Effector memory CD4-positive, alpha-beta T cell (primary cell): ENCODE results near the gene SLC25A39.

Experiments
- DNase-seq, 3 donors: peaks; one replicate each; pipeline ENCODE4 v3.0.0-alpha.2; 2020
- H3K27ac ChIP-seq: 2 replicates; pipeline ENCODE4 v1.7.0; 2013; ENCODE audit warnings: mild to moderate bottlenecking, low read length, moderate library complexity; ENCODE audit not compliant: insufficient read depth, poor library complexity, severe bottlenecking
- H3K27me3 ChIP-seq: replicated peaks from 2 replicates; pipeline ENCODE4 v1.7.0; 2013; ENCODE audit warnings: mild to moderate bottlenecking, low read length; ENCODE audit not compliant: insufficient read depth, control insufficient read depth, poor library complexity, severe bottlenecking
- H3K36me3 ChIP-seq: 2 replicates; pipeline ENCODE4 v1.7.0; 2013; ENCODE audit warnings: mild to moderate bottlenecking, low read length, moderate library complexity; ENCODE audit not compliant: control insufficient read depth, insufficient read depth
- H3K4me1 ChIP-seq: 2 replicates; pipeline ENCODE4 v1.7.0; 2013; ENCODE audit warnings: low read length, mild to moderate bottlenecking; ENCODE audit not compliant: control insufficient read depth, insufficient read depth, poor library complexity, severe bottlenecking
- H3K4me3 ChIP-seq: 2 replicates; pipeline ENCODE4 v1.7.0; 2013; ENCODE audit warnings: low read length, low read depth, mild to moderate bottlenecking; ENCODE audit not compliant: insufficient read depth, poor library complexity, severe bottlenecking
- H3K9me3 ChIP-seq: 2 replicates; pipeline ENCODE4 v1.7.0; 2013; ENCODE audit warnings: mild to moderate bottlenecking, low read length, moderate library complexity; ENCODE audit not compliant: control insufficient read depth

The SLC25A39 gene

DNA sequence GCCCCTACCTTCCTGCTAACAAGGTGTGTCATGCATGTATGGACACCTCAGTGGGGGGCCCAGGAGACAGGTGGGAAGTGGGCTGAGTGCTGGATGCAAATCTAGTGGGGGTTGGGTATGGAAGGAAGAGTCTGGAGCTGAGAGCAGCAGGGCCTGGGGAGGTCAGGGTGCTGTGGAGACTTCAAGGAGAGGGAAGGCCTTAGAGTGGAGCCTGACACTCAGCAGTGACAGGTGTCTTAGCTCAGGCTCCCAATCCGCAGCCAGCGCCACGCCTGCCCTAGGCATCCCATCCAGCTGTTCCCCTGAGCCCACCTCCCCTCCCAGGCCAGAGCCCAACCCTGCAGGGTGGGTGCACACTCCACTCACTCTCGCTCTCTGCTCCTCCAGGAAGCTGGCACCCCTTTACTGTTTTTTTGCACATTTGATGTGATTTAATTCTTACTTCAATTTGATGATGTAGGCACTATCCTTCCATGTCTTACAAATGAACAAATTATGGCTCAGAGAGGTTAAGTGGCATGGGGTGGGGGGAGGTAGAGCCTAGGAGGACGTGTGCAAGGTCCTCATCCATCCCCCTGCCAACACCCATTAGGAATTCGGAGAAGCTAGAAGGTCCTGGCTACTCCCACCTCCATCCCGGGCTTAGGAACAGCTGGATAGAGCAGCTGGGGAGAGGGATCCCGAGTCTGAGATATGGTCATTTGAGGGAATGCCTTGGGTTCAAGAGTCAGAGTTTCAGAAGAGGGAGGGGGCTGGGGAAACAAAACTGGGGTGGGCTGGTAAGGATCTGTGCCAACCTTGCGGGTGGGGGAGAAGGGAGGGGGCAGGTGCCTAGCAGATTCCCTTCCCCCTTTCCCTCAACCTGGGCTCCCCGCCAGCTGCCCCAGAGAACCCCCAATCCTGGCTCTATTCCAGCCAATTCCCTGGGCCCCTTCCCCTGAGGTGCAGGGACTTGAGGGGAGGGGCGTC, 37.0 kb upstream of the SLC25A39 start:
- no peak for DNase-seq
- H3K36me3 ChIP-seq: no peaks in the 10 kb centered on the region
- H3K9me3 ChIP-seq: no peaks in the 10 kb centered on the region
- no peak overlapping the region for H3K4me3 ChIP-seq
- H3K27ac ChIP-seq: no peak overlapping the region
- peaks cover 11% of the 10 kb centered on the region for H3K27me3 ChIP-seq
- peaks cover 5% of the 10 kb centered on the region for H3K4me1 ChIP-seq

DNA sequence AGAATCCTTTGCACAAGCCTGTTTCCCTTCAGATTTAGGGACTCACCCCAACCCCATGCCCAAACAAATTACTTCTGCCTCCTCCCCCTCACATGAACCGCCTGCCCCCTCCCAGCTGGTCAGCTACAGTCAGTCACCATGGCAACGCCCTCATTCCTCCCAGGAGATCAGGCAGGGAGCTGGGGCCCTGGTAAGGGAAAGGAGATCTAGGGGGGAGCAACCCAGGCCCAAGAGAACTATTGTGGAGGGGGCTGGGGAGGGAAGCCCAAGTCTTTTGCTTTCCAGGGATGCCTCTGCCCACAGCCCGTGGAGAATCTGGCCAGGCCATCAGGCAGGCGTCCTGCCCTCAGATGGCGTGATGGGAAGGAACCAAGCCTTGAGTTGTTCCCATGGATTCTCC, 36.2 kb upstream of the SLC25A39 start:
- Histone ChIP-seq H3K36me3 (no peaks in the 10 kb centered on the region), H3K27me3 (peaks cover 11% of the 10 kb centered on the region), H3K9me3 (no peaks in the 10 kb centered on the region), H3K4me3 (no peak overlapping the region), H3K27ac (no peak overlapping the region), H3K4me1 (peaks cover 5% of the 10 kb centered on the region)
- no peak for DNase-seq

DNA sequence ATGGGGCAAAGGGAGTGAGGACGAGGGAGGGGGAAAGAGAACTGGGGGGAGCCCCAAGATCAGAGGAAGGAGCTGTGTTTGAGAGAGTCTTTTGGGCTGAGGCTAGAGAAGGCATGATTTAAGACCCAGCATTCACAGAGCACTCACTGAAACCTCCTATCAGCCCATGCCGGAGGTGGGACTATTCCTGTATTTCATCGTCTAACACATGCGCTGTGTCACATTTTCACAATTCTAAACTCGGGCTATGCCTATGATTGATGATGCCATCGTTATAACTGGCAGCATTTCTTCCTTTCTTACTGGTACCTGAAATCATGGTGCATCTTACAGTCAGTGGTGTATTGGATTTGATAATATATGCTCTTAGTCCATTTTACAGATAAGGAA, 35.5 kb upstream of the SLC25A39 start:
- DNase-seq: no peak
- Histone ChIP-seq H3K27me3 (peaks cover 11% of the 10 kb centered on the region), H3K36me3 (no peaks in the 10 kb centered on the region), H3K9me3 (no peaks in the 10 kb centered on the region), H3K27ac (no peak overlapping the region), H3K4me3 (no peak overlapping the region), H3K4me1 (peaks cover 5% of the 10 kb centered on the region)

DNA sequence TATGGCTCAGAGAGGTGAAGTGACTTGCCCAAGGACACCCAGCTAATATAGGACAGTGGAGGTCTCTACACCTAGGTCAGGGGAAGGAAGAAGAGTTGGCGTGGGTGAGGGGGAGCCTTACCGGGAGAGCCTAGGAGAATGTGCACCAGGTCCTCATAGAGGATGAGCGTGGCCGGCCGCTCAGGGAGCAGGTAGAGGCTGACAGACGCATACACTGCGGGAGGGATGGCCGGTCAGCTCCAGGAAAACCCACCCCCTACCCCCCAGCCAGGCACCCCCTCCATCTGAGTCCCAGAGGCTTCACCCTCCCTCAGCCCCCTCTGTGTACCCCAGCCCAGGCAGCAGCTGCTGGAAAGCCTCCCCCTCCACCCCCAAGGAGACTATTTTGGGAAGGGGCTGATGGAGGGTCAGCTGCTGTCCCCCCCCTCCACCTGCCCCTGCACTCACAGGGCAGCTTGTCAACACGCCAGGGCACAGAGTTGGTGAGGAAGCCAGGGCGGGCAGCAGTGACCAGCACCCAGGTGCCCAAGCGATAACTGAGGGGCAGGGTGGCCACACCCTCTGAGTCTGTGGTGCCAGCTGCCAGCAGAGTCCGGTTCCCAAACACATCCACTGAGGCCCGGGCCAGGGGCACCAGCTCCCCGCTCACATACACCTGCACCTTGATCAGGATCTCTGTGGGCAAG, 35.0 kb upstream of the SLC25A39 start:
- H3K27ac ChIP-seq: no peak overlapping the region
- no peaks in the 10 kb centered on the region for H3K9me3 ChIP-seq
- H3K27me3 ChIP-seq: peaks cover 11% of the 10 kb centered on the region
- peaks cover 5% of the 10 kb centered on the region for H3K4me1 ChIP-seq
- no peak overlapping the region for H3K4me3 ChIP-seq
- no peaks in the 10 kb centered on the region for H3K36me3 ChIP-seq
- DNase-seq: no peak

DNA sequence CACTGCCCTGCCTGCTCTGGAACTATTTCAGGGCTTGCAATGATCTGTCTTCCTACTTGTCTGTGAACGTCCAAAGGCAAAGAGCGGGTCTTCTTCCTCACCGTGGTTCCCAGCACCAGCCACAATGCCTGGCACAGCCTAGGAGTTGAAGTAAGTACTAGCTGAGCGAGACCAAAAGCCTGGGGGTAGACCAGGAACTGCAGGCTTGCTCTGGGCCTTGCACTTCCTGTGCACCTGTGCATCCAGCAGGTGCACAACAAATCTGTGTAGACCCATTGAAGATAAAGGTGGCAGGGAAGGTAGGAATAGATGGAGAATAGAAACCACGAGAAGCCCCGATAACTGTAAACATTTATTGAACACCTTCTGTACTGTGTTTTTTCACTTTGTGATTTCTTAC, 34.4 kb upstream of the SLC25A39 start:
- Histone ChIP-seq H3K27ac (no peak overlapping the region), H3K36me3 (no peaks in the 10 kb centered on the region), H3K4me3 (no peak overlapping the region), H3K4me1 (peaks cover 5% of the 10 kb centered on the region), H3K9me3 (no peaks in the 10 kb centered on the region), H3K27me3 (peaks cover 11% of the 10 kb centered on the region)
- no peak for DNase-seq

DNA sequence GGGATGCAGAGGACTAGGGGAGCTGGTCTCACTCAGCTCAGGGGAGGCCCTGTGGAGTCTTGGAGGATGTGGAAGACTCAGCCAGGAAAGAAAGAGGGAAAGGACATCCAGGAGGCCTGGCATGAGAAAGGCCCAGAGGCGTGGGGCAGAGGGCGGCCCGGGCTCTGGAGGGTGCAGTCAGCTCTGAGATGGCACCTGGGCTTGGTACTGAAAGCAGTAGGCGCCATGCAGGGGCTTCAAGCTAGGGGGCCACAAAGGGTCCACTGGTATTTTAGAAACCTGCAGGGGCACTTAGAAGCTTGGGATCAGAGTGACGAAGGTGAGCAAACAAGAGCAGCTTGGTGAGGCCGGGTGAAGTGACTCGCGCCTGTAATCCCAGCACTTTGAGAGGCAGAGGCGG, 33.4 kb upstream of the SLC25A39 start:
- no peaks in the 10 kb centered on the region for H3K36me3 ChIP-seq
- H3K4me3 ChIP-seq: no peak overlapping the region
- no peaks in the 10 kb centered on the region for H3K9me3 ChIP-seq
- H3K4me1 ChIP-seq: peaks cover 4% of the 10 kb centered on the region
- DNase-seq: no peak
- H3K27me3 ChIP-seq: peaks cover 11% of the 10 kb centered on the region
- no peak overlapping the region for H3K27ac ChIP-seq

DNA sequence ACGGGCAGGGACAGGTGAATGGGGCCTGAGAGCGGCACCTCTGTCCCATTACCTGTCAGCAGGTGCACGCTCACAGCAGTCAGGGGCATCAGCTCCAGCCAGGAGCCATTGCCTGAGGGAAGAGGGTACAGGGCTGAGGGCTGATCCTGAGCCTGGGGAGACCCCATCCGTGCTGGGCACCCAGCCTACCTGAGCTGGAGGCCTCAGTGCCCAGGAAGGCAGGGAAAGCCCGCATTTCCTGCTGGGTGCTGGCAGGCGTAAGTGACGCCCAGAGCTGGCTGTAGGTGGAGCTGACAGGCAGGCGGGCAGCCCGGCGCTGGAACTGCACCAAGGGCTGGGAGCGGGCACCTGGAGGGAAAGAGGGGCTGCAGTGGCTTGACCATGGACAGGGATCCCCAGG, 31.6 kb upstream of the SLC25A39 start:
- no peak for DNase-seq
- peaks cover 7% of the 10 kb centered on the region for H3K36me3 ChIP-seq
- no peaks in the 10 kb centered on the region for H3K9me3 ChIP-seq
- no peak overlapping the region for H3K4me3 ChIP-seq
- H3K27ac ChIP-seq: no peak overlapping the region
- H3K4me1 ChIP-seq: no peaks in the 10 kb centered on the region
- H3K27me3 ChIP-seq: no peaks in the 10 kb centered on the region

DNA sequence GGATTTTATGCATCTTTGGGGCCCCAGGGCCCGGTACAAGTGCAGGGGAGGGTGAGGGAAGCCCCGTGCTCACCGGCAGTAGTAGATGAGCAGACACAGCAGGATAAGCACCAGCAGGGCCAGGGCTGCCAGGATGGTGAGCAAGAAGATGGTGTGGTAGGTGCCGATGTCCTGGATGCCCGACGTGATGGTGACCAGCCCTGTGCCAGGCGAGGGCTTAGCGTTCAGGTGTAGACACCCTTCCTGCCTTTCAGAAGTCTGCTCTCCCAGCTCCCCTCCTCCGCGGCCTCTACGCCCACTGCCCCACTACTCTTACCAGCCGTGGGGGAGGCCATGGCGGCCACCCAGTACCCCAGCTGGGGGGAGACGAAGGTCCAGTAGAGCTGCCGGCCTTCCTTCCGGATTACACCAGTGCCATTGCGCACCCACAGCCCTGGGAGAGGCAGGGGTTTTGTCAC, 31.0 kb upstream of the SLC25A39 start:
- Histone ChIP-seq H3K4me1 (no peaks in the 10 kb centered on the region), H3K4me3 (no peak overlapping the region), H3K27ac (no peak overlapping the region), H3K9me3 (no peaks in the 10 kb centered on the region), H3K27me3 (no peaks in the 10 kb centered on the region), H3K36me3 (peaks cover 7% of the 10 kb centered on the region)
- DNase-seq: no peak

DNA sequence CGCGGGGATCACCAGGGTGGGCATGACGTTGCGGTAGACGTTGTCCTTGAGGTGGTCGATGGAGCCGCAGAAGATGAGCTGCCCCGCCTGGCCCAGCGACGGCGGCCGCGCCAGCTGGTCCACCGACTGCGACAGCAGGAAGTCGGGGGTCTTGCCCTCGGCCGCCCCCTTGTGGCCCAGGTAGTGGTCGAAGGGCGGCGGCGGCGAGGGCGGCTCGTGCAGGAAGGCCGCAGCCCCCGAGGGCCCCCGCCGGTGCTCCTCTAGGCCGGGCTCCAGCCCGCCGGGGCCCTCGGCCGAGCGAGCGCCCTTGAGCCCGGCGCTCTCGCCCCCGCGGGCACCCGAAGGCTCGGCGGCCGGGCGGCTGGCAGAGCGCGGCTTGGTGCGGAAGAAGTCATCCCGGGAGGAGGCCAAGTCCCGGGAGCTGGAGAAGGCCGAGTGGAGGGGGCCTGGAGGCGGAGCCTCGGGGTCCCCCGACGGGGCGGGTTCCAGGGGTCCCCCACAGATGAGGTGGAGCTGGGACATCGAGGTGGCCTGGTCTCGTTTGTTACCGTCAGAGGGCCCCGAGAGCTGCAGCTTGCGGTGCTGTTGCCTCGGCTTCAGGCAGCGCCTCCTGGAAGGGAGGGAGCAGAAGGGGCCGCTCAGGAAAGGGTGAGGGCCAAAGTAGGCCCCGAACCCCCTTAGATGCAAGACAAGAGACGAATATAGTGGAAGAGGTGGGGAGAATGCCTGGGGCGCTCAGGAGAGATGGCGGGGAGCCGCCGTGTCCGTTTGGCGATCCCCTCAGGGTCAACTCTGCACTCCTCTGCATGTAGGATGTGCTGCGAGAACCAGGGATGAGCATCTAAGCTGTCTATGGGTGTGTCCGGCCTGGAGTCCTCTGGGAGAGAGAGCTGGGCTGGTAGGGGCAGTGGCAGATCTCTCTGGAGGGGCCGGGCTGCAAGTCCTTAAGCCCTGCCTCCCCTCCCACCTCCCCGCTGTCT, 30.2 kb upstream of the SLC25A39 start:
- peak in 1 of 3 donors; percentile 49 for DNase-seq
- Histone ChIP-seq H3K9me3 (no peaks in the 10 kb centered on the region), H3K4me3 (no peak overlapping the region), H3K27ac (no peak overlapping the region), H3K4me1 (no peaks in the 10 kb centered on the region), H3K27me3 (no peaks in the 10 kb centered on the region), H3K36me3 (peaks cover 7% of the 10 kb centered on the region)
